D721Med (cell line): ENCODE results near the gene SCFD2.

ENCODE experiments used
- DNase-seq: peaks from one replicate; pipeline ENCODE4 v3.0.0; 2011; ENCODE audit warnings: low spot score; ENCODE audit not compliant: insufficient read length
- FAIRE-seq: peaks from 2 replicates; lab custom pipeline; 2011; peaks lifted over from hg19 to GRCh38; lab: Jason Lieb, UNC
- CTCF ChIP-seq: IDR thresholded peaks from 2 replicates; pipeline ENCODE4 v1.5.1; 2012; ENCODE audit warnings: mild to moderate bottlenecking, control low read depth; ENCODE audit not compliant: insufficient read depth; ENCODE audit errors: missing control alignments

The SCFD2 gene

GRCh38 chr4:52983563-52984303 is 382.1 kb downstream of the SCFD2 start:
- TF ChIP-seq CTCF: peak; percentile 66
- DNase-seq: no peak
- FAIRE-seq: no peak

- TF ChIP-seq CTCF: no peak
- no peak for DNase-seq
- FAIRE-seq: no peak
These were observed 382.9 kb downstream of the SCFD2 start for GRCh38 chr4:52982946-52983340.

GRCh38 chr4:52982255-52982945 is 383.5 kb downstream of the SCFD2 start:
- FAIRE-seq (no peak), DNase-seq (no peak)
- TF ChIP-seq CTCF: peak; percentile 72

- DNase-seq: no peak
- no peak for FAIRE-seq
- no peak for TF ChIP-seq CTCF
These were observed 385.9 kb downstream of the SCFD2 start for GRCh38 chr4:52979821-52980590.

GRCh38 chr4:52979020-52979419 is 386.8 kb downstream of the SCFD2 start:
- no peak for DNase-seq
- FAIRE-seq: no peak

GRCh38 chr4:52977252-52977651 is 388.6 kb downstream of the SCFD2 start:
- FAIRE-seq: no peak
- no peak for DNase-seq

More at GRCh38 chr4:52979020-52979419, 386.8 kb downstream of the SCFD2 start:
- TF ChIP-seq CTCF: no peak

More at GRCh38 chr4:52977252-52977651, 388.6 kb downstream of the SCFD2 start:
- no peak for TF ChIP-seq CTCF
